Activated T-cell treated with anti-CD3 and anti-CD28 coated beads for 4 hours (primary cell): Measurements from ENCODE around the gene HEPHL1.

ENCODE experiments used
- DNase-seq: peaks from one replicate; pipeline ENCODE4 v3.0.0-alpha.2; 2020

The HEPHL1 gene

GRCh38 chr11:94025690-94026394 lies 4.7 kb downstream of the HEPHL1 start:
- no peak for DNase-seq

GRCh38 chr11:94027210-94027609 lies 6.1 kb downstream of the HEPHL1 start:
- no peak for DNase-seq

- DNase-seq = no peak
These were observed 7.3 kb downstream of the HEPHL1 start for GRCh38 chr11:94028436-94028835.

- no peak for DNase-seq
These were observed 8.9 kb downstream of the HEPHL1 start for GRCh38 chr11:94030059-94030458.

- DNase-seq = no peak
These were observed 10.5 kb downstream of the HEPHL1 start for GRCh38 chr11:94031625-94032024.

- DNase-seq = no peak
These were observed 10.9 kb downstream of the HEPHL1 start for GRCh38 chr11:94032066-94032465.

- DNase-seq = no peak
These were observed 11.6 kb downstream of the HEPHL1 start for GRCh38 chr11:94032725-94033124.

GRCh38 chr11:94034207-94034606 lies 13.1 kb downstream of the HEPHL1 start:
- DNase-seq = no peak

GRCh38 chr11:94036096-94036495 lies 14.9 kb downstream of the HEPHL1 start:
- no peak for DNase-seq

- no peak for DNase-seq
These were observed 22.1 kb downstream of the HEPHL1 start for GRCh38 chr11:94043241-94043640.

- DNase-seq = no peak
These were observed 25.6 kb downstream of the HEPHL1 start for GRCh38 chr11:94046796-94047195.

GRCh38 chr11:94048032-94048709 lies 27.0 kb downstream of the HEPHL1 start:
- DNase-seq = no peak

- no peak for DNase-seq
These were observed 28.2 kb downstream of the HEPHL1 start for GRCh38 chr11:94049351-94049750.

- no peak for DNase-seq
These were observed 37.5 kb downstream of the HEPHL1 start for GRCh38 chr11:94058630-94059029.

GRCh38 chr11:94059065-94059464 lies 37.9 kb downstream of the HEPHL1 start:
- DNase-seq = no peak

GRCh38 chr11:94060401-94060800 lies 39.2 kb downstream of the HEPHL1 start:
- DNase-seq = no peak

GRCh38 chr11:94062360-94062759 lies 41.2 kb downstream of the HEPHL1 start:
- no peak for DNase-seq

GRCh38 chr11:94066901-94067429 lies 45.8 kb downstream of the HEPHL1 start:
- no peak for DNase-seq

GRCh38 chr11:94068764-94069163 lies 47.6 kb downstream of the HEPHL1 start:
- DNase-seq = no peak

- DNase-seq = no peak
These were observed 56.6 kb downstream of the HEPHL1 start for GRCh38 chr11:94077552-94078293.

GRCh38 chr11:94084164-94084563 lies 63.0 kb downstream of the HEPHL1 start:
- no peak for DNase-seq

GRCh38 chr11:94088906-94089305 lies 67.8 kb downstream of the HEPHL1 start:
- no peak for DNase-seq

GRCh38 chr11:94089341-94089740 lies 68.2 kb downstream of the HEPHL1 start:
- no peak for DNase-seq

- DNase-seq = no peak
These were observed 69.2 kb downstream of the HEPHL1 start for GRCh38 chr11:94090401-94090800.
